Measurements from ENCODE around the gene GM2A.

GRCh38 chr5:151258816-151259215 lies 5.8 kb downstream of the GM2A start:
- TF ChIP-seq CTCF (IDR thresholded peaks at IDR 0.05) (no peak), EZH2 (IDR thresholded peaks at IDR 0.05; ENCODE audit: borderline replicate concordance, insufficient read depth, low read depth, low read length, poor library complexity, severe bottlenecking) (no peak)

All from B cell (primary cell).